Activated CD4-positive, alpha-beta T cell treated with anti-CD3 and anti-CD28 coated beads, Interleukin-10, Interleukin-2, amounts not matched to agents 100 ng/mL and 50 ng/mL, durations not matched to agents 16 hours and 8 hours (primary cell): ENCODE measurements around the gene ZG16B.

Experiments used
- DNase-seq: peaks from one replicate; pipeline ENCODE4 v3.0.0-alpha.2; 2020

The ZG16B gene

DNA sequence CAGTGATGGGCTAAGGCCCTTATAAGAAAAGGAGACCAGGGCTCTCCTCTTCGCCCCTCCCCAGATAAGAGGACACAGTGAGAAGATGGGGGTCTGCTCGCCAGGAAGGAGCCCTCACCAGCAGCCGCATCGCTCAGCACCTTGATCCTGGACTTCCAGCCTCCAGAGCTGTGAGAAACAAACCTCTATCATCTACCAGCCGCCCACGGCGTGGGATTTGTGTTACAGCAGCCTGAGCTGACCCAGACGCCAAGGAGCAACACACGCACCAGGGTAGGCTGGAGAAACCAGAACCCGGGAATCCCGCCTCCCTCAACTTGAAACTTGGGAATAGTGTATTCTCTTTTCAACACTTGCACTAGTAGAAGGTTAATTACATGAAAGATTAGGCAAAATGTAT lies 4.2 kb upstream of the ZG16B start:
- DNase-seq: no peak

DNA sequence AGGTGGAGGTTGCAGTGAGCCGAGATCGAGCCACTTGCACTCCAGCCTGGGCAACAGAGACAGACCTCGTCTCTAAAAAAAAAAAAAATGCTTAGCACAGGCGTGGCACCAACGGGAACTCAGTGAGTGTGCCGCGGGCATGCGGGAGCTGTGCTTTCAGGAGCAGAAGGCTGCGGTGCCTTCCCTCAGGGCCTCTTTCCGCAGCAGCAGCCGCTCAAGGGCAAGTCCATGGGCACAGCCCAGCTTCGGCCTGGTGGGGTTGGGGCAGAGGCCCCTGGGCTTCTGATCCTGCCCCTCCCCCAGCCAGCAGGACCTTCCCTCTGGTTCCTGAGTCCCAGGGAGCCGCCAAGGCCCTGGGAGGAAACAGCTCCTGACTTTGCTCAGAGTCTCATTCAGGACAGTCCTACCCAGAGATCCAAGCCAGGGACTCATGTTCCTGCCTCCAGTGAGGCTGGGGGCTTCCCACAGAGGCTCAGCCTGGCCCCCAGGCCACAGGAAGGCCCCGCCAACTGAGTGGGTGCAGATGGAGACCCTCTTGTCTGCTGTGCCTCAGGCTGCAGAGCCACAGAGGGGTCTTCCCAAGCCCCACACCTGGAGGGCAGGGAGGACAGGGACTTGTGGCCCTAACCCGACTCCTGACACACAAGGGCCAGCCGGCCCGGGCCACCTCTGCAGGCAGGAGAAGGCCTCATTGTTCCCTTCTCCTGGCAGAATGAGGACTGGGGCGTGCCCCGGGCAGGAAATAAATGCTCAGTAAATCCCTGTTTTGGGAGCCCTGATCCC lies 3.3 kb upstream of the ZG16B start:
- no peak for DNase-seq

DNA sequence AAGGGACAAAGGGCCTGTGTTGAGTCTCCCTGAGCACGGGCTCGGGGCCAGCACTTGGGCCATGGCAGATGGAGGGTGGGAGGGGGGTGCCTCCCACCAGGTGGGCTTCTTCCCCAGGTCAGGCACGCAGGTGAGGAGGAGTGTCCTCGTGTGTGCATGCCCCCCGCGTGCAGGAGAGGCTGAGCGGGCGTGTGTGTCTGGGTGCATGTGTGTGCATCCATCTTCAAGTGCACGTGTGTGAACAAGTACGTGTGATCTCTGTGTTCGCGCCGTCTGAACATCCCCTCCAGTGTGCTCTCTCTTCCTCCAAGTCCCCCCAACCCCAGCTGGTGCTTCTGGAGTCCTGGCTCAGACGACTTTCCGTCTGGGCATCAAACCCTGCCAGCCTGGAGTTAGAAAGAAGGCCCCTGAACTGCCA lies 2.7 kb upstream of the ZG16B start:
- no peak for DNase-seq

DNA sequence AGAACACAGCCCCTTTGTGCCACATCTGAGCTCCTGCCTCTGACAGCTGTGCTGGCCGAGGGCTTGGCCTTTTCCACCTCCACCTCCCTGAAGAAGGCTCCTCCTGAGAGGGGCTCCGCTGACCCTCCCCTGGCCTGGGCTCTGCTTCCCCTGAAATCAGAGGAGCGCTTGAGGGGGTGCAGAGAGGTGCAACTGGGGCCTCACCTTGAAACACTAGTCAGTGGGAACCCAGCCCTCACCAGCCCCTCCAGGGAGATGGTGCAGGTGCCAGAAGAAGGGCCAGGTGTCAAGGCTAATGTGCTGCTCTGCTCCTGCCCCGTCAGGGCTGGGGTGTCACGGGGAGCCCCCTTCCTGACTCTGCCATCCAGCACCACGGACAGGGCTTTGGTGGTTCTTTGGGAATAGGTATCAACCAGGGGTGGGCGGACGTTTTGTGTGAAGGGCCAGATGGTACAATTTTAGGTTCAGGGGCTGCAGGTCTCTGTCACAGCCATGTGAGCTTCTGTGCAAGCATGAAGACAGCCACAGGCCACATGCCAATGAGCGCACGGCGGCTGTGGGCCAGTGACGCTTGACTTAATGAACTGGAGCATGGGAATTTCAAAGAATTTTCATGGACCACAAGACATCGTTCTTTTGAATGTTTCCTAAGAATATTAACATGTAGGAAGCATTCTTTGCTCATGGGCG lies 2.1 kb upstream of the ZG16B start:
- no peak for DNase-seq

DNA sequence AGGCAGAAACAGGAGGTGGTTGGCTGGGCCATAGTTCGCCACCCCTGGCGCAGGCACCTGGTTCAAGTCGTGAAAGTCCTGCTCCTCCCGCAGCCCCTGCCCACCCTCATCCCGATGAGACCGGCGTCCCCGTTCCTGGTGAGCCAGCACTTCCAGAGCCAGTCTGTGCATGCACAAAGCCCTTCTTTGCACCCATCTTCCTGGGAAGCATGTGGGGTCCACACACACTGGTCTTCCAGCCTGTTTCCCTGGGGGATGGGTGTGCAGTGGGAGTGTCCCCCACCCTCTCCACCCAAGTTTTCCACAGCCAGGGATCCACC lies 1.6 kb upstream of the ZG16B start:
- DNase-seq: no peak

DNA sequence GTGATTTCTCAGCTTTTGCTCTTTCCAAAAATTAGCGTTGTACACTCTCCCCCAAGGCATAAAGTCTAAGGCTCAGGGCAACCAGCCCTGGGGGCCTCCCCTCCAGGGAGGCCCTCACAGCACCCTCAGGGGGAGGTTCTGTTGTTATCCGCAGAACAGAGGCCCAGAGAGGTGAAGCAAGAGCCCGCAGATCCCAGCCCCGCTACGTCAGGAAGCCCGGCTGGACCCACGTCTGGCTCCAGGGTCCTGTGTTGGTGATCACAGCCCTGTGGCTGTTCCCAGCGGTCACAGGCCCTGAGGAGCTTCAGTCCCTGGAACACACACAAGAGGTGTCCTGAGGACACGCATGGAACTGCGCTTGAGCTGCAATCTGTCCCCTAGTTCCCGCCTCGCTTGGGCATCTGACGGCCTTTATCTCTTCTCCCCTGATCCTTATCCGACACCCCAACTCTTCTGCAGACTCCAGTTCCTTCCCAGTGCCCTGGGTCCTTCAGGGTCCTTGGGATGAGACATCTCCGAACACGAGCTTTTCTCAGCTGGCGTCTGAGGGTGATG lies 1.1 kb upstream of the ZG16B start:
- no peak for DNase-seq

DNA sequence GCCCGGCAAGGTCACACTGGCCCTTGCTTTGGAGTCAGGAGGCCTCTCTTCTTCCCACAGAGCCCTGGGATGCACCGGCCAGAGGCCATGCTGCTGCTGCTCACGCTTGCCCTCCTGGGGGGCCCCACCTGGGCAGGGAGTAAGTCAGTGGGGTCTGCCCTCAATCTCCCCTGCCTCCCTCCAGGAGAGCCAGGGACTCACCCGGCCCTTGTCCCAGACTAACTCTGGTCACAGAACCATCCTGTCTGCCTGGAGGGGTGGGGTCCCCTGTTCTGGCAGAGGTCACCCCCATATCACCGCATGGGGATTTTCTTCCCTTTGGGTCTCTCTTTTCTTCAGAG lies 222 bp downstream of the ZG16B start:
- no peak for DNase-seq

DNA sequence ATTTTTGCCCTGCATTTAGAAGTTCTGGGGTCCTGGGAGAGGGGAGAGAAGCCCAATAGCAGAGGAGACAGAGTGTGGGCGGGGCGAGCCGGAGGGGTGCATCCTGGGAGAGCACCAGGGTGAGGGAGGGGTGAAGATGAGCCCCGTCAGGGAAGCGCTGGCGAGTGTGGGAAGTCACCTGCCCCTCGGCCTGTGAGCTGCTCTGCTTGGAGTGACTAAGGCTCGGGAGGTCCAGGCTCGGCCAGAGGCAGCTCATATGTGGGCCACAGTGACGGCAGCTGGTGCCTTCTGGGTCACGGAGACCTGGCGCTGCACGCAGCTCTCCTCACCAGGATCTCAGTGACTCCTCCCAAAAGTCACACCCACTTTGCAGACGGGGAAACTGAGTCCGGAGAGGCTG lies 1.1 kb downstream of the ZG16B start:
- no peak for DNase-seq

DNA sequence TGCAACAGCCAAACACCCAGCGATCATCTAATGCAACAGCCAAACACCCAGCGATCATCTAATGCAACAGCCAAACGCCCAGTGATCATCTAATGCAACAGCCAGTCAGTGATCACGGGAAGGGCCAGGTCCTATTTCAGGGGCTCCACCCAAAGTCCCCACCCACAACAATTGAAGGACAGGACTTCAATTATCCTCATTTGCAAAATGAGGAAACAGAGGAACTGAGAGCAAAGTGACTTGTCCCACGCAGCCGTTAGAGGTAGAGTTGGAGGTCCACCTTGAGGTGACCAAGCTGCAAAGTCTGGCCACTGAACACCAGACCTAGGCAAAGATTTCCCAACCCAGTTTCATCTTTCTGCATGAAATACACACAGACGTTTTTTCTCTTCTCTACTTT lies 3.7 kb downstream of the ZG16B start:
- DNase-seq: no peak

DNA sequence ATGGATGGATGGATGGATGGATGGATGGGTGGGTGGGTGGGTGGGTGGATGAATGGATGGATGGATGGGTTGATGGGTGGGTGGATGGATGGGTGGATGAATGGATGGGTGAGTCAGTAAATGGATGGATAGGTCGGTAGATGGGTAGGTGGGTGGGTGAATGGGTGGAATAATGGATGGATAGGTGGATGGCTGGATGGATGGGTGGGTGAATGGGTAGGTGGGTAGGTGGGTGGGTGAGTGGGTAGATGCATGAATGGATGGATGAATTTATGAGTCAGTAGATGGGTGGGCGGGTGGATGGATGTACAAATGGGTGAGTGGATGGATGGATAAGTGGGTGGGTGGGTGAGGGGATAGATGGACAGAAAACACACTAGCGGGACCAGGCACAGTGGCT lies 4.9 kb downstream of the ZG16B start:
- no peak for DNase-seq

DNA sequence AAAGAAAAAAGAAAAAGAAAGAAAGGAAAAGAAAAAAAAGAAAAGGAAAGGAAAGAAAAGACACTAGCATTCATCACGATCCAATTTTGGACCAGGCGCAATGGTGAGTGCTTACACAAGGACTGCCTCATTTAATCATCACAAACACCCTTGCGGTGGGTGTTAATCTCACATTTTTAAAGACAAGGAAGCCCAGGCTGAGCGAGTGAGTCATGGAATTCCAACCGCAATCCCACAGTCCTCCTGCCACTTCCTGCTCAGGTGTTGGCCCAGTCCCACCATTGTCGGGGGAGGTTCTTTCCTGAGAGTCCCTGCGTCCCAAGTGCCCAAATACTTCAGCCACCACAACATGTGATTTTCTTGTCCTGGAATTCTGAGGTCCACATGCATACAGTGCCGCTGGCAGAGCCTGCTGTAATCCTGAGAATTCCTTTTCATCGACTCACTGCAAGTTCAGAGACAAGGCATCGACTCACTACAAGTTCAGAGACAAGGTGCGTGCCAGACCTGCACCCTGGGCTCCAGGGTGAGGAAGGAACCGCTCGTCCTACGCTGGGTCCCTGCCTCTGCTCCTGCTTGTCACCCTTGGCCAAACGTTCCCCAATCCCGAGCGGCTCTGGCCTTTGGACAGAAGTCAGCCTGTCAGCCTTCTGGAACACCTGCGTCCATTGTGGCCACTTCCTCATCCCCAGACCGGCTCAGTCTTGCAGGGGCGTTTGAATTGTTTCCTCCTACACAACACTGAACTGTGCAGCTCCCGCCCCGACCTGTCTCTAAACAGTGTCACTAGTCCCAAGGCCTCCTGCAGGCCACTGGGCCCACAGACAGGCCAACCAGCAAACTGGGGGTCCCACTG lies 5.8 kb downstream of the ZG16B start:
- no peak for DNase-seq

DNA sequence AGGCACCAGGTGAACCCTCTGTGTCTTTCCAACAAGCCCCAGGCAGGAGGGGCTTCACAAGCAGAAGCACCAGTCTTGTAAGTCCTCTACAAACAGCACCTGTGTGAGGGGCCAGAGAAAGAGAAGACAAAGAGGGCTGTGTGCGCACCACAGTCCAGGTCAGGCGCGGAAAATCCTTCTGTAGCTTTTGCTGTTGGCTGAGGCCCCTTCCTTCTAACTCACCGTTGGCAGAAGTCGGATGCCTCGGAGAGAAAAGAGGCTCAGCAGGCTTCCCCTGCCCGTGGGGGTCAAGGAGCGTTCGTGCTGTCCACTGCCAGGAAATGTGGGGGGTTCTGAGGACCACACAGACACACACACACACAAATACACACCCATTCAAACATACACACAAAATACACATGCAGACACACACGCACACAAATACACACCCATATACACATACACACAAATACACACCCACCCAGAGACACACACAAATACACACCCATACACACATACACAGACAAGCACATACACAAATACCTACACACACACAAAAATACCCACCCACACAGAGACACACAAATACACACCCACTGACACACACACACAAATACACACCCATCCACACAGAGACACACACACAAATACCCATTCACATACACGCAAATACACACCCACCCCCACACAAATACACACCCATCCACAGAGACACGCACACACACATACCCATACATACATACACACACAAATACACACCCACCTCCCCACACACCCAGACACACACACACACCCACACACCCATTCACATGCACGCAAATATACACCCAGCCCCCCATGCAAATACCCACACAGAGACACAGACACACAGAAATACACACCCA lies 6.8 kb downstream of the ZG16B start:
- no peak for DNase-seq

DNA sequence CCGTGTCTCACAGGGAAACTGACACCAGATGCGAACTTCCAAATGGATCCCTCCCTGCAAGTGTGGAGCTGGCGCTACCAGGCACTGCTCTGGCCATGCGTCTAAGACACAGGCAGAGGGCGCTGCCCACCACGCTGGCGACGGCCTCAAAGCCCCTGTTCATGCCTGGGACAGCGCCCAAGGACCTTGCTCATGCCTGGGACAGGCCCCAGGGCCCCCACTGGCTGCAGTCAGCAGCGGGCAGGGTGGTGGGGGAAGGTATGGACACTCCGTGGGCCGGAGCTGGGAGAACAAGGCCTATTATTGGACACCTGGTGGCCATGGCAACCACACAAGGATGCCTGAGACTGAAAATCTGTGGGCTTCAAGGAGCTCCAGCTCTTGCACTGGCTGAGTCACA lies 8.8 kb downstream of the ZG16B start:
- DNase-seq: peak; percentile 60

DNA sequence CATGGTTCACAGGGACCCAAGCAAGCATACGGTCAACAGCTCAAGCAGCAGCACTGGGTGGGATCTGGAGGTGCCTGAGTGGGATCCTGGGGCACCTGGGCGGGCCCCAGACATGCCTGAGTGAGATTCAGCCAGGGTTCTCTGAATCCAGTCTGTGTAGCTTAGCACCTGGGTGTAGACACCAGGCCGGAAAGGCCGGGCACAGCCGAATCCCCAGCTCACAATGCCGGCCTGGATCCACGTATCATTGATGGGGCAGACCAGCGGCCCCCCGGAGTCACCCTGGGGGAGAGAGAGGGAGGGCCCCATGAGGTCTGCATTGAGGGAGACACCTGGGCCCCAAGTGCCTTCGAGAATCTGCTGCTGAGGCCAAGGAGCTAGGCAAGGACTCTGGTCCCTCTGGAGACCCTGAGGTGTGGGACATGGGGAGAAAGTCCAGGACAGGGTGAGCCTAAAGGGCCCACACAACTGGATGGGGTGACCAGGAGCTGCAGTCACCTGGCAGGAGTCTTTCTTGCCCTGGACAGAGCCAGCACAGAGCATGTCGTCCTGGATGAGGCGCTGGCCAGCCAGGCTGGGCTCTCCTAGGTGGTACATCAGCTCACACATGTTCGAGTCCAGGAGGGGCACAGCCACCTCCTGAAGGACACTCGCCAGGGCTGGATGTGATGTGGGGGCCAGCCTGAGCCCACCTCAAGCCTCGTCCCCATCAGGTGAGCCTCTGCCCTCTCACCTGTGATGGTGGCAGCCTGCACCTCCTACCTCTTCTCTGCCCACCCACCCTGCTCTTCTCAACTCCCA lies 9.7 kb downstream of the ZG16B start:
- DNase-seq: no peak

DNA sequence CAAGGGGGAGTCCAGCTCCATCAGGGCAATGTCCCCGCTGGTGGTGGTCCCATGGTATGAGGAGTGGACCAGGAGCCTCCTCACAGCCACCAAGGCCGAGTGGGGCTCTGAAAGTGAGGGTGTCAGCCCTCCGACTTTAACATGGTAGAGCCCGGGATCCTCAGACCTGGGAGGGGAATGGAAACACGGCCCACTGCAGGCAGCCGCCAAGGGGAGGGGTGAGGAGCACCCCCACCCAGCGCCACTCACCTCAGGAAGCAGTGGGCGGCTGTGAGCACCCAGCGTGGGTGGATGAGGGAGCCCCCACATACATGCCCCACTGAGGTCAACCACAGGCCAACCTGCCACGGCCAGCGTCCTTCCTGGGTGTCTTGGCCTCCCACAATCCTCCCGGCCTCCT lies 10.8 kb downstream of the ZG16B start:
- DNase-seq: no peak

DNA sequence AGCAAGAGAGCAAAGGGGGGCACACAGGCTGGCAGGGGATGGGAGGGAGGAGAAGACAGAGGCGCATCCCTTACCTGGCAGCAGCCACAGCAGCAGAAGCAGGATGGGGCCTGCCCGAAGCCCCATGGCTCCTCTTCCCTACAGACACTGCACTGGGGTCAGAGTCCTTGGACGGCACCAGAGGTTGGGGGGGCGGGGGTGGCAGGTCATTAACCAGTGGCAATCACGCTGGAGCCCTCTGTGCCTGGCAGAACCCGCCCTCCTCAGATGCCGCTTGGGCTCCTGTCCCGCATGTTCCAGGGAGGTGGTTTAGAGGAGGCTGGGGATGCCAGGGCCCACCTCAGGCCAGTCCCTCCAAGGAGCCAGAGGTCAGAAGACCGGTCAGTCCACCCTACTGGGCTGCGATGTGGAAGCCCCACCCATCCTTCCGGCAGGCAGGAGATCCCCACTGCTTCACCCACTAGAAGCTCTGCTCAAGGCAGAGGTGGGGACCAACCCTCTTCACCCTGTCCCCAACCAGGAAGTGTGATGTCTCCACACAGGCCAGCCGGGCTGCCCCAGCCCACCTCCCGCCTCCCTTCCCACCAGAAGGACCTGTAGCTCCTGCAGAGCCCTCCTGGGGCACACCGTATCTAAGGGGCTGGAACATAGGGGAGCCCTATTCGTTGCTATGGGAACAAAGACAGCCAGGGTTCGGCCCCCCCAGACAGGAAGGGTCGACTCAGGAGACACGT lies 11.7 kb downstream of the ZG16B start:
- DNase-seq: no peak

DNA sequence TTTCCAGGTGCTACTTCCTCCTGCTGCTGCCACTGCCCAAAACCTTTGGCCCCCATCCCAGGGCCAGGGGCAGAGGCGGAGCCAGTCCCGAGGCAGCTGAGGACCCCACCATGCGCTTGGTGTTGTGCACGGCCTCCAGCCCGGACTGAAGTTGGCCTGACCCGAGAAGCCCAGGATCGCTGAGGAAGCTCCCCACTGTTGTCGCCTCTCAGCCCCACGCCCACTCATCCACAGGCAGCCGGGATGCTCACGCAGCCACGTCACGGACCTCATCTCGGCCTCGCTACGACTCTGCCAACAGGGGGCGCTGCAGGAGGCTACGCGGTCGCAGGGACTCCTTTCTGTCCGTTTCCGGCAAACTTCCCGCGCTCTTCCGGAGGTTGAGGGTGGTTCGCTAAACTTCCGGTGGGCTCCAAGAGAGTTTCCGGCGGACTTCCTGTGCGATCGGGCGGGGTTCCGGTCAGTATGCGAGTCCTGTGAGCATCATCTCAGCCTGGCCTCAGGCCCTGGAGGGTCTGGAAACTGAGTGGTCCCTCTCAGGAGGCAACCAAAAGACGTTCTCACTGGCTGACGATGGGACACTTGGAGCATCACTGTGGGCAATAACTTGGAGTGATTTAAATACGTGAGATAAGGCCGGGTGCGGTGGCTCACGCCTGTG lies 12.4 kb downstream of the ZG16B start:
- peak; percentile 89 for DNase-seq

DNA sequence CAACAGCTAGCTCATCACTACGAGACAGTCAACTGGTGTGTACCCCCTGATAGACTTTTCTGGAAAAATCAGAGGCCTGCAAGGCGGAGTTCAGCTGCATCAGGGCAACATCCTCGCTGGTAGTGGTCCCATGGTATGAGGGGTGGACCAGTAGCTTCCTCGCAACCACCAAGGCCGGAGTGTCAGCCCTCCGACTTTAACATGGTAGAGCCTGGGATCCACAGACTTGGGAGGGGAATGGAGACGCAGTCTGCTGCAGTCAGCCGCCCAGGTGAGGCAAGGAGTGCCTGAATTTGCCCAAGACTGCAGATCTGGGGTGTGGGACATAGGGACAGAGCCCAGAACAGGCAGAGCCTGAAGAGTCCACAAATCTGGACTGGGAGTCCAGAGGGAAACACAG lies 13.4 kb downstream of the ZG16B start:
- no peak for DNase-seq

DNA sequence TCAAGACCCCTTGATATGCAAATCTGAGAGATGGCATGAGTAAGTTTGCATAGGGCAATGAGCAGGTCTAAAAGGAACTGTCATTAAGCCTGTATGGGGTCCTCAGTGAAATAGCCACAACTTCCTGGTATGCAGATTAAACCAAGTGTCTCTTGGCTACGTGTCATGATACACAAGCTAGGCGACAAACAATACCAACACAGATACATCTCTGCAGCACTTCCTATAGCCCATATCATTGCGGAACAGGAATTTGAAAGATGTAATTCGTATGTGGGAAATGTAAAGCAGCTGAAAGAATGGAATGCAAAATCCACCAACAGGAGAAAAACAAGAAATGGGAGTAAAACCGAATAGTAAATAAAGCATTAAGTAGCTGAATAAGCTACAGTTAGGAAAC lies 15.0 kb downstream of the ZG16B start:
- DNase-seq: no peak

DNA sequence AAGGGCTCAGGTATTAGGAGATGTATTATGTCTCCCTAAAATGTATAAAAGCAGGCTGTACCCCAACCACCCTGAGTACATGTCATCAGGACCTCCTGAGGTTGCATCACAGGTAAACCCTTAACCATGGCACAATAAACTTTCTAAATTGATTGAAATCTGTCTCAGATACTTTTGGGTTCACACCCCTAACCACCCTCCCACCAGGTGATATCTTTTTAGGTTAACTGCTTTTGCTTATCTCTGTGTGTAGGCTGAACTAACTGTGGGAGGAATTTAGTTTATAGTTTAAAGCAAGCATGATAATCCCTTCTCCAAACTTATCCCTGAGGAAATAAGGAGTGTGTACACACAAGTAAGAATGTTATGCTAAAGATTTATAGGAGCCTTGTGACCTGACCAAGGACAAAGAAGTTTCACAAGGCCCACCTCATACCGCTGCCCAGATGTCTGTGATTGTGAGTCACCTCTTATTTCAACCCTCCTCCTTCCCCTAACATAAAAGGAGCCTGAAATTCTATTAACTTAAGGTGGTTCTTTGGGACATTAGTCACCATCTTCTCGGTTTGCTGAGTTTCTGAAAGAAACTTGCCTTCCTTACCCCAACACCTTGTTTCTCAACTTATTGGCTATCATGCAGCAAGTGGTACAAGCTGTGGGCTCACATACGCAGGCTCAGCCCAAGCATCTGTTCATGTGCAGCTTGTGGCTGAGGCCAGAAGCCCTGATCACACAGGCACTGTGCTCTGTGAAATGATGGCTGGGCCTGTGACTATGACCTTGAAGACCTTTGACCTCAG lies 16.6 kb downstream of the ZG16B start:
- no peak for DNase-seq
